HG03354 (cell line): ENCODE data around the gene ITGBL1.

Source experiments
- ATAC-seq: cut with Tn5 transposase; IDR thresholded peaks from one replicate; pipeline ENCODE4 v1.9.1; 2021; ENCODE audit warnings: mild to moderate bottlenecking; ENCODE audit not compliant: unreplicated experiment, poor library complexity, severe bottlenecking

Gene ITGBL1

DNA sequence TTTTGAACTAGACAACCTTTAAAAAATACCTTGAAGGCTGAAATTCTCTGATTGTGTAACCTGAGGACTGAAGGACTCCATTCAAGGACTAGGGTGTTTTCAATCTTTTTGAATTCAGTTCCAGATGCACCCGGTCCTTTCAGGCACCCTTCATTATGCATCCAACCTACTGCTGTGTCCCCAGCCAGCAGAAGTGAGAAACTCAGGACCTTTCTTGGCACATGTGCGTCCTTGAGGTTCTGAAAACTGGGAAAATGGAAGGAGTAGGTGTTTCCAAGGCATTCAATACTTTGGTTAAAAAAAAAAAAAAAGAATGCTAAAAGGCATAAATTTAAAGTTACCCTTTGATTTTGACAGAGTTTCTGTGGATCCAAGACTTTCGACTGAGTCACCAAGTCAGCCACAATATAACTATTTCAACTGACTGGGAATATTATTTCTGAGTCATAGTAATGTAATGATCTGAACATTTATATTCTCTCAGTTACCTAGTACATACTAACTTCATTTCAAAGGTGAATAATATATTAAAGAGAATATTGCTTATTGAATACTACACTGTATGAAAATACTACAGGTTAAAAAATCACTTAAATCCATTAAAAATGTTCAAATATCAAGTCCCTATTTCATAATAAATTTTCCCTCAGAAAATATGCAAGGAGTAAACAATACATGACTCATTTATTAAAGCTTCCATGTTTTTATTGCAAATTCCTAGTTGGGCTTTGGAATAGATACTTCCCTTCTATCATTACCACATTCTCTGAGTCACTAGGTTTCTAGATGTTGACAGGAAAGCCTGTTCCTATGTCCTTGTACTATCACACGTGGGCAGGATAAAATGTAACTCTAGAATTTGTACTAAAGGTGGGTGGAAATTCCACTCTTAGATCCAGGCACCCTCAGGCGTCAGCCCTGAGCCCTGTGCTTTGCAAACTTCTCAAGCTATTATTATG lies 2.4 kb upstream of the ITGBL1 start:
- no peak for ATAC-seq

DNA sequence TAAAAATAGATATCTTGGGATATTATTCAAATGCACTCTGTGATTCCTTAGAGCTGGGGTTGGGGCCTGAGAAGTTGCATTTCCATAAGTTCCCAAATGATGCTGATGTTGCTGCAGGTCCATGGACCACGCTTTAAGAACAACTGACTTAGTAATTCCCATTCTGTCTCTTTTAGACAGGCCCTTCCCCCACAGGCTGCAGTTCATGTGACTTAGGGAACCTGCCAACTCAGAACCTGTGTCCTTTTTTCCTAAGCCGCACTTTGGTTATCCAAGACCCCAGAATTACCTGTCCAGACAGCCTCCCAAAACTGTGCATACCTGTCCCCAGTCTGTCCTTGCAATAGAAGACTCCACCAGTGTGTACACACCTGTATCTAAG lies 1.7 kb upstream of the ITGBL1 start:
- no peak for ATAC-seq

DNA sequence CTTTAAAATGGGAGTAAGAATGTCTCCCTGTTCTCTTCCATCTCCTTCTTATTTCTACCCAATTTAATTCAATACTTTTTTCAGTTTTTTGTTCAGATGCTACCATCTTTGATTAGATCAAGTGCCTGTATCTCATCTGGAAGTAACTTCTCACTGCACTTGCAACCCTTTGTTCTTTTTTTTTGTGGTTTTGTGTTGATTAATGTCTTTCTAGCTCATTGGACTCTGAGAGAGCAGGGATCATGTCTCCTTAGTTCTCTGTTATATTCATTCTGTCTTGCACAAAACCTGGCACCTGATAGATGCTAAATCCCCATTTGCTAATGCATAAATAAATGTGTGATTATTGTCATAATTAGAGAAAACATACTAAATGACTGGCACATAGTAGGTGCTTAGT lies 834 bp upstream of the ITGBL1 start:
- ATAC-seq: no peak

GRCh38 chr13:101453784-101454201 lies 1.3 kb downstream of the ITGBL1 start:
- ATAC-seq: peak; percentile 40

DNA sequence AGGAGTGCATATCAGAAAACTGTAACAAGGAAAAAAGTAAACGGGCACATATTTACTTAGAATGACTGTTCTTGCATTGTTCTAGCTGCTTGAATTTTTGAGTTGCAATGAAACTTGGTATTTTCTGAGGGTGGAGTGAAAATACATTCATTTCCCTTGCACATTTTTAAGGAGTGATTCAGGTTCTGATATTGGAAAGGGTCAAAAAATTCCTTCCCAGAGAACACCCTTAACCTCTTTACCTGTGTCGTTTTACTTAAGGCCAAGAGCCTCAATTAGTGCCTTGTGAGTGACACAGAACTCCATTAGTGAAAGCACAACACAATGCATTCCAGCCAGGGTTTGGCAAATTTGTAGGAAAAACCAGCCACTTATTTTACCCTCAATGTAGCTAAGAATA lies 2.3 kb downstream of the ITGBL1 start:
- no peak for ATAC-seq

GRCh38 chr13:101455863-101456262 lies 3.4 kb downstream of the ITGBL1 start:
- no peak for ATAC-seq

- ATAC-seq: no peak
Observed at GRCh38 chr13:101457176-101457575, 4.7 kb downstream of the ITGBL1 start.

GRCh38 chr13:101465877-101466276 lies 13.4 kb downstream of the ITGBL1 start:
- ATAC-seq: no peak

- no peak for ATAC-seq
Observed at GRCh38 chr13:101467415-101467814, 14.9 kb downstream of the ITGBL1 start.

DNA sequence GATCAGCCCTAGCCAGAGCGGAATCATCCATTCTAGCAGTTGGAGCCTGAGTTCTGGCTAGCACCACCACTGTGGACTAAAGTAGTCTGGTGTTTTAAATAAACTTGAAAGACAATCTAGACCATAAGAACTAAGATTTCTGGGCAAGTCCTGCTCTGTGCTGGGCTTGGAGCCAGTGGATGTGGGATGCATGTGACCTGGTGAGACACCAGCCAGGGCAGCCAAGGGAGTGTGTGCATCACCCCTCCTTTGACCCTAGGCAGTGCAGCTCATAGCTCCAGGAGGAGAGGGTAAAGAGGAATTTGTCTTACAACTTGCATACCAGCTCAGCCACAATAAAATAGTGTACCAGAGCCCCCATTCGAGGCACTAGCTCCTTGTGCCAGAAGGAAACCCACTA lies 21.0 kb downstream of the ITGBL1 start:
- no peak for ATAC-seq

DNA sequence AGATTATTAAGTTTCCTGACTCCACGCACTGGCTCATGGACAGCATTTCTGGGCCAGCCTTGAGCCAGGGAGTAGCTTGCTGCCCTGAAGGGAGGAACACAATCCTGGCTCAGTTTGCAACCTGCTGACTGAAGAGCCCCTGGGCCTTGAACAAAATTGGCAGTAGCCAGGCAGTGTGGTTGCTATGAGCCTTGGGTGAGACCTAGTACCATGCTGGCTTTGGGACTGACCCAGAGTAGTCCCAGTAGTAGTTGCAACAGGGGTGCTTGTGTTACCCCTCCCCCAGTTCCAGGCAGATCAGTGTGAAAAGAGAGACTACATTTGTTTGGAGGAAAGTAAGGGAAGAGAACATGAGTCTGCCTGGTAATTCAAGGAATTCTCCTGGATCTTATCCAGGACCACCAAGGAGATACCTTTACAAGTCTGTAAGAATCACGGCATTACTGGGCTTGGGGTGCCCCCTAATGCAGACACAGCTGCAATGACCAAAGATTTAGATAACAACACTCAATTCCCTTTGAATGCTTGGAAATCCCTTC lies 22.0 kb downstream of the ITGBL1 start:
- no peak for ATAC-seq

- no peak for ATAC-seq
Observed at GRCh38 chr13:101475536-101475935, 23.1 kb downstream of the ITGBL1 start.

DNA sequence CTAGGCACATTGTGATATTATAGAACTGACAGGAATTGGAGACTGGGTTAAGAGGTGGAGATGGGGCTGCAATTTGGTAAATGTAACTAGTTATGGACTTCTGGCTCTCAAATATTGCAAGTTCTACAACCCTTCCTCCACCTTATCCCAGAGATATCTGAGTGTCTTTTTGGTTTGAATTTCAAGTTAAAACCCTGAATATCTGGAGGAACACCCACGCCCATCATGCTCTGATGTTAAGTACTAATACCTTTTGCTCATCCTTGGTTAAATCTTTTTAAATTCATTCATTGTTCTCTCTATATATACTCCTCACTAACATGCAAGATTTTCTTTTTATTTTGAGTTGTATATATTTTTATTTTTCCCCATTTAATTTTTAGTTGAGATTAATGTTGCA lies 28.9 kb downstream of the ITGBL1 start:
- no peak for ATAC-seq

GRCh38 chr13:101486708-101487437 lies 34.4 kb downstream of the ITGBL1 start:
- ATAC-seq: no peak

DNA sequence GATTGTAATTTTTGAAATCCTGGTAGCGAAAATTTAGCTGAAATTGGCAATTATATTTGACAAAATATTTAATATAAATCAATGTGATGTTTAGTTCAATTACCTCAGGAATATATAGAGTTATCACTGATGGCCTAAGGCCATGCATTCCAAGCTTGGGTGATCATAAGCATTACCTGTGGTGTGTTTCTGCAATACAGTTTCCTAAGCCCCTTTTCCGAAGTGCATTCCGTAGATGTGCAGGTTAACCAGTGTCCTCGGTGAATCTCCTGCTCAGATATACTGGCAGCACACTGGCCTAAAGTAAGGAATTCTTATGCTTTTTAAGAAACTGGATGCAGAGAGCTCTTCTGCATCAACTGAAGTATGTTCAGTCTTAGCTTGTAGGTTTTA lies 35.0 kb downstream of the ITGBL1 start:
- ATAC-seq: no peak

DNA sequence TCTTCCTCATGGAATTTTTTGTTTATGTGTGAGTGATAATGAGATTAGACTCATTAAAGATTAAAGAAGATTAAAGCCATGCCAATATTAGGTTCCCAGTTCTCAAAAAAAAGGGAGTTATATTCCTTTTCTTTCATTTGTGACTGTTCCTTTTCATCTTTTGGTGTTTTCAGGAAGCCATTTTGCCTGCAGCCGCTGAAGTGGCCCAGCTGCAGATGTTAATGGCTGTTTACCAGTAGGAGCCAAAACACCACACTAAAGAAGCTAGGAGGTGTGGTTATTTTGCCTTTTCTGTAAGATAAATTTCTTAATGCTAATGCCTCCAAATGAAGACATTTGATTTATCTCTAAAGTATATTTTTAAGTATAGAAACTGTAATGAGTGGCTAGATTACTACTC lies 36.3 kb downstream of the ITGBL1 start:
- no peak for ATAC-seq

- no peak for ATAC-seq
Observed at GRCh38 chr13:101489643-101490405, 37.3 kb downstream of the ITGBL1 start.

GRCh38 chr13:101490406-101491015 lies 38.0 kb downstream of the ITGBL1 start:
- no peak for ATAC-seq

GRCh38 chr13:101492251-101492910 lies 39.9 kb downstream of the ITGBL1 start:
- ATAC-seq: no peak
